IMR-90 (cell line): ENCODE results near the gene NIPBL. TPM values are rescaled to one million over a fixed set of nuclear protein-coding genes. Genes with fewer than 3 reads are reported as not detected.

Experiments used
- ATAC-seq: fragments of 200-7000 bp; cut with Tn5 transposase; 2 replicates; pipeline ENCODE4 v1.9.1; 2020; ENCODE audit warnings: low read depth, mild to moderate bottlenecking, moderate library complexity
- BruUV-seq: library from RNA; stranded (reverse); fragments of 400-500 nt; replicated peaks from 2 replicates; lab custom pipeline; 2021; lab: Mats Ljungman, UMichigan
- CTCF ChIA-PET: fragments of 300-600 bp; formaldehyde crosslinking; extraction: SDS; loops from one replicate; lab custom pipeline; 2021; ENCODE audit warnings: antibody characterized with exemption; lab: Yijun Ruan, JAX
- POLR2A ChIA-PET: fragments of 300-600 bp; sonication (Branson Sonifier 250); formaldehyde crosslinking; loops from one replicate; lab custom pipeline; 2022; ENCODE audit warnings: antibody characterized with exemption; ENCODE audit not compliant: unreplicated experiment; lab: Charles Lee
- DNase-seq: peaks from one replicate; pipeline ENCODE4 v3.0.0; 2013
- H2AFZ ChIP-seq: replicated peaks from 2 replicates; pipeline ENCODE3; 2013; ENCODE audit warnings: low read length, mild to moderate bottlenecking; ENCODE audit not compliant: poor library complexity
- H2AK5ac ChIP-seq: 2 replicates; pipeline ENCODE4 v1.6.1; 2013; ENCODE audit warnings: low read depth, low read length, inconsistent platforms
- H2AK9ac ChIP-seq: replicated peaks from 2 replicates; pipeline ENCODE3; 2013; ENCODE audit warnings: mild to moderate bottlenecking, low read depth, low read length, moderate library complexity; ENCODE audit not compliant: poor library complexity
- H2BK120ac ChIP-seq: 2 replicates; pipeline ENCODE4 v1.6.1; 2013; ENCODE audit warnings: low read depth, low read length, inconsistent platforms
- H2BK15ac ChIP-seq: 3 replicates; pipeline ENCODE4 v1.6.1; 2013; ENCODE audit warnings: low read depth, low read length, inconsistent platforms
- H2BK20ac ChIP-seq: 2 replicates; pipeline ENCODE4 v1.6.1; 2013; ENCODE audit warnings: low read depth, mild to moderate bottlenecking, inconsistent platforms, low read length, moderate library complexity
- H2BK5ac ChIP-seq: 2 replicates; pipeline ENCODE4 v1.6.1; 2013; ENCODE audit warnings: mild to moderate bottlenecking, low read depth, low read length, inconsistent platforms; ENCODE audit not compliant: poor library complexity, severe bottlenecking
- H3K14ac ChIP-seq: replicated peaks from 2 replicates; pipeline ENCODE4 v1.6.1; 2013; ENCODE audit warnings: low read depth, low read length, inconsistent platforms
- H3K18ac ChIP-seq: 2 replicates; pipeline ENCODE4 v1.6.1; 2013; ENCODE audit warnings: low read depth, low read length, control low read depth
- H3K23ac ChIP-seq: 2 replicates; pipeline ENCODE4 v1.6.1; 2013; ENCODE audit warnings: low read depth, low read length, inconsistent platforms
- H3K27ac ChIP-seq: 2 replicates; pipeline ENCODE4 v1.5.1; 2013; ENCODE audit warnings: mild to moderate bottlenecking, control low read depth, low read length; ENCODE audit not compliant: insufficient read depth
- H3K27me3 ChIP-seq: 2 replicates; pipeline ENCODE4 v1.6.1; 2013; ENCODE audit warnings: low read length; ENCODE audit not compliant: control insufficient read depth, insufficient read depth
- H3K36me3 ChIP-seq: 2 replicates; pipeline ENCODE4 v1.6.1; 2013; ENCODE audit warnings: low read length, mixed read lengths; ENCODE audit not compliant: control insufficient read depth, insufficient read depth
- H3K4ac ChIP-seq: 2 replicates; pipeline ENCODE4 v1.6.1; 2013; ENCODE audit warnings: low read depth, low read length, inconsistent platforms
- H3K4me1 ChIP-seq: 2 replicates; pipeline ENCODE4 v1.6.1; 2013; ENCODE audit warnings: low read length, mixed read lengths; ENCODE audit not compliant: control insufficient read depth, insufficient read depth
- H3K4me2 ChIP-seq: 2 replicates; pipeline ENCODE4 v1.6.1; 2013; ENCODE audit warnings: low read depth, mild to moderate bottlenecking, control low read depth, low read length, moderate library complexity
- H3K4me3 ChIP-seq: 2 replicates; pipeline ENCODE4 v1.5.1; 2013; ENCODE audit warnings: low read depth, mild to moderate bottlenecking, control low read depth, low read length, moderate library complexity; ENCODE audit not compliant: insufficient read depth
- H3K56ac ChIP-seq: 2 replicates; pipeline ENCODE4 v1.6.1; 2013; ENCODE audit warnings: low read length, inconsistent platforms; ENCODE audit not compliant: insufficient read depth; ENCODE audit errors: extremely low read depth
- H3K79me1 ChIP-seq, 2 experiments: 2 replicates each; pipeline ENCODE4 v1.6.1; 2013; ENCODE audit warnings: low read length in 2 of 2, inconsistent platforms in 1 of 2, low read depth in 1 of 2
- H3K9ac ChIP-seq: 2 replicates; pipeline ENCODE4 v1.6.1; 2013; ENCODE audit warnings: low read depth, low read length, control low read depth
- H3K9me1 ChIP-seq: 2 replicates; pipeline ENCODE4 v1.6.1; 2013; ENCODE audit warnings: low read length, inconsistent platforms; ENCODE audit not compliant: insufficient read depth
- H3K9me3 ChIP-seq: 2 replicates; pipeline ENCODE4 v1.6.1; 2013; ENCODE audit warnings: low read length; ENCODE audit not compliant: control insufficient read depth, insufficient read depth
- H4K20me1 ChIP-seq: 2 replicates; pipeline ENCODE4 v1.6.1; 2013; ENCODE audit warnings: low read length, inconsistent platforms; ENCODE audit not compliant: insufficient read depth
- H4K5ac ChIP-seq: 2 replicates; pipeline ENCODE4 v1.6.1; 2013; ENCODE audit warnings: mild to moderate bottlenecking, low read depth, low read length, control low read depth
- H4K8ac ChIP-seq, 2 experiments: 2 replicates each; pipeline ENCODE4 v1.6.1; 2013; ENCODE audit warnings: low read depth in 2 of 2, low read length in 2 of 2, control low read depth in 1 of 2, inconsistent platforms in 1 of 2
- H4K91ac ChIP-seq: 2 replicates; pipeline ENCODE4 v1.6.1; 2013; ENCODE audit warnings: low read depth, low read length, inconsistent platforms; ENCODE audit not compliant: insufficient read depth
- BHLHE40 ChIP-seq: fragments of 150-350 bp; IDR thresholded peaks from 2 replicates; pipeline ENCODE4 v1.6.1; 2016; ENCODE audit warnings: mild to moderate bottlenecking, low read depth, low read length
- CEBPB ChIP-seq: IDR thresholded peaks from 2 replicates; pipeline ENCODE4 v1.6.1; 2012; ENCODE audit warnings: low read depth, low read length, improper control_type of control experiment
- CHD1 ChIP-seq: IDR thresholded peaks from 2 replicates; pipeline ENCODE4 v1.6.1; 2012; ENCODE audit warnings: low read depth, low read length, improper control_type of control experiment
- FOS ChIP-seq: fragments of 150-350 bp; IDR thresholded peaks from 2 replicates; pipeline ENCODE4 v1.6.1; 2016; ENCODE audit warnings: low read depth, low read length
- MAFK ChIP-seq: IDR thresholded peaks from 2 replicates; pipeline ENCODE4 v1.6.1; 2012; ENCODE audit warnings: low read depth, low read length, improper control_type of control experiment
- MAZ ChIP-seq: IDR thresholded peaks from 2 replicates; pipeline ENCODE4 v1.6.1; 2012; ENCODE audit warnings: low read depth, mild to moderate bottlenecking, low read length, improper control_type of control experiment, moderate library complexity, borderline replicate concordance
- MXI1 ChIP-seq: IDR thresholded peaks from 2 replicates; pipeline ENCODE4 v1.6.1; 2012; ENCODE audit warnings: low read depth, mild to moderate bottlenecking, low read length, moderate library complexity, borderline replicate concordance
- NFE2L2 ChIP-seq: fragments of 150-350 bp; IDR thresholded peaks from 2 replicates; pipeline ENCODE4 v1.6.1; 2016; ENCODE audit warnings: low read depth, mild to moderate bottlenecking, low read length
- POLR2A ChIP-seq: IDR thresholded peaks from 2 replicates; pipeline ENCODE4 v1.6.1; 2012; ENCODE audit warnings: mild to moderate bottlenecking, low read depth, low read length
- RAD21 ChIP-seq: IDR thresholded peaks from 2 replicates; pipeline ENCODE4 v1.6.1; 2012; ENCODE audit warnings: low read length, improper control_type of control experiment
- RCOR1 ChIP-seq: IDR thresholded peaks from 2 replicates; pipeline ENCODE4 v1.6.1; 2012; ENCODE audit warnings: mild to moderate bottlenecking, low read length, improper control_type of control experiment; ENCODE audit not compliant: insufficient replicate concordance
- RFX5 ChIP-seq: IDR thresholded peaks from 2 replicates; pipeline ENCODE4 v1.8.0; 2012; ENCODE audit warnings: low read depth, mild to moderate bottlenecking, low read length, moderate library complexity
- SMC3 ChIP-seq: fragments of 150-350 bp; IDR thresholded peaks from 2 replicates; pipeline ENCODE4 v1.6.1; 2016; ENCODE audit warnings: low read depth, mild to moderate bottlenecking, antibody characterized with exemption, low read length, moderate library complexity
- WGBS, 2 experiments: methylation state at CpG; one replicate each; pipeline versions ENCODE4 v1.1.5 to v1.1.7; 2013; ENCODE audit warnings: missing lambda C conversion rate in 2 of 2; ENCODE audit not compliant: insufficient read length in 1 of 2; ENCODE audit errors: extremely low coverage in 2 of 2; 5-methylcytosine and 5-hydroxymethylcytosine counted together
- dilution Hi-C: fragments of 300-500 bp; cut with HindIII; formaldehyde crosslinking; loops from one replicate; pipeline ENCODE4 v1.14.3; 2018; ENCODE audit warnings: low sequenced_read_pairs; ENCODE audit not compliant: unreplicated experiment
- in situ Hi-C: fragments of 300-500 bp; cut with MboI; formaldehyde crosslinking; loops from 3 replicates; pipeline ENCODE4 v1.14.3; 2019; ENCODE audit warnings: low sequenced_read_pairs, inconsistent platforms, mixed read lengths
- intact Hi-C: fragments of 100-400 bp; cut with micrococcal nuclease; formaldehyde crosslinking; loops from 2 replicates; pipeline ENCODE4 v1.10.0; 2022
- polyA plus RNA-seq, 3 experiments: library from polyadenylated mRNA; depleted of rRNA; stranded (reverse); fragments of >200 nt; gene quantifications; 2 replicates each; pipeline ENCODE4 v1.2.3, GENCODE V29; 2012; ENCODE audit warnings: low replicate concordance in 1 of 3
- total RNA-seq: library from RNA; depleted of rRNA; stranded (reverse); fragments of >200 nt; gene quantifications from 2 replicates; pipeline ENCODE4 v1.2.3, GENCODE V29; 2012
- TF ChIP-seq, protein P1 (sequence below): conservative IDR thresholded peaks from 2 replicates; pipeline ENCODE4 v1.5.1; 2012; ENCODE audit warnings: mild to moderate bottlenecking, low read depth, low read length, improper control_type of control experiment
- TF ChIP-seq, protein P2 (sequence below): fragments of 150-350 bp; IDR thresholded peaks from 2 replicates; pipeline ENCODE4 v1.6.1; 2017; ENCODE audit warnings: mild to moderate bottlenecking, antibody characterized with exemption, low read length, low read depth
- TF ChIP-seq, protein P3 (sequence below): fragments of 150-350 bp; IDR thresholded peaks from 2 replicates; pipeline ENCODE4 v1.6.1; 2016; ENCODE audit warnings: low read depth, mild to moderate bottlenecking, low read length, moderate library complexity, borderline replicate concordance

NIPBL gene
- total and polyA plus RNA-seq, 2 of the 4 experiments (the other 2 are of a cell fraction) = 8.4 to 46.4 TPM

DNA sequence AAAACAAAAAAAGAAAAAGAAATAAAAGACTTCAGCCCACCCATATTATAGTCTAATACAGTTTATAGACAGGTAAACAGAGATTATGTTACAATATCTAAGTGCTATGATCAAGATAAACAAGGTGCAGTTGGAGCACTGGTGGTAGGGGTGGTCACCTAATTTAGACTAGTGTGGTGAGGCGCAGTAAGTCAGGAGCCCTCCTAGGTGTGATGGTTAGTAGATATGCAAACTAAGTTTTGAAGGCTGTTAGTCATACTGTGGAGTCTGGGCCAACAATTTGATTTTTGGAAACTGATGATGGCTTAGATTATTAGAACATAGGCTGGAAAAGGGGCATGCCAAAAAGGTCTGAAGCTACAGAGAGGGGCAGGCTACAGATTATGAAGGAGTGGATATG, 14.7 kb downstream of the NIPBL start:
- no peak overlapping the region for H2BK120ac ChIP-seq
- H3K14ac ChIP-seq = no peak overlapping the region
- H4K91ac ChIP-seq = no peak overlapping the region
- H2BK5ac ChIP-seq = no peak overlapping the region
- POLR2A ChIA-PET = no interaction called here
- H3K9me1 ChIP-seq = peaks cover under 1% of the 10 kb centered on the region
- H3K18ac ChIP-seq = no peak overlapping the region
- H3K36me3 ChIP-seq = peaks cover 1% of the 10 kb centered on the region; the same call in 1 of the 2 replicates
- no peak overlapping the region for H2AFZ ChIP-seq
- intact Hi-C loops = no loop called here
- dilution Hi-C loops = no loop called here
- H3K4ac ChIP-seq = no peak overlapping the region
- TF ChIP-seq RAD21 = no peak
- TF ChIP-seq, protein P1, sequence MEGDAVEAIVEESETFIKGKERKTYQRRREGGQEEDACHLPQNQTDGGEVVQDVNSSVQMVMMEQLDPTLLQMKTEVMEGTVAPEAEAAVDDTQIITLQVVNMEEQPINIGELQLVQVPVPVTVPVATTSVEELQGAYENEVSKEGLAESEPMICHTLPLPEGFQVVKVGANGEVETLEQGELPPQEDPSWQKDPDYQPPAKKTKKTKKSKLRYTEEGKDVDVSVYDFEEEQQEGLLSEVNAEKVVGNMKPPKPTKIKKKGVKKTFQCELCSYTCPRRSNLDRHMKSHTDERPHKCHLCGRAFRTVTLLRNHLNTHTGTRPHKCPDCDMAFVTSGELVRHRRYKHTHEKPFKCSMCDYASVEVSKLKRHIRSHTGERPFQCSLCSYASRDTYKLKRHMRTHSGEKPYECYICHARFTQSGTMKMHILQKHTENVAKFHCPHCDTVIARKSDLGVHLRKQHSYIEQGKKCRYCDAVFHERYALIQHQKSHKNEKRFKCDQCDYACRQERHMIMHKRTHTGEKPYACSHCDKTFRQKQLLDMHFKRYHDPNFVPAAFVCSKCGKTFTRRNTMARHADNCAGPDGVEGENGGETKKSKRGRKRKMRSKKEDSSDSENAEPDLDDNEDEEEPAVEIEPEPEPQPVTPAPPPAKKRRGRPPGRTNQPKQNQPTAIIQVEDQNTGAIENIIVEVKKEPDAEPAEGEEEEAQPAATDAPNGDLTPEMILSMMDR = no peak
- TF ChIP-seq POLR2A = no peak
- no peak for TF ChIP-seq CEBPB
- no peak for TF ChIP-seq RCOR1
- no peak for TF ChIP-seq RFX5
- TF ChIP-seq FOS = no peak
- TF ChIP-seq, protein P2, sequence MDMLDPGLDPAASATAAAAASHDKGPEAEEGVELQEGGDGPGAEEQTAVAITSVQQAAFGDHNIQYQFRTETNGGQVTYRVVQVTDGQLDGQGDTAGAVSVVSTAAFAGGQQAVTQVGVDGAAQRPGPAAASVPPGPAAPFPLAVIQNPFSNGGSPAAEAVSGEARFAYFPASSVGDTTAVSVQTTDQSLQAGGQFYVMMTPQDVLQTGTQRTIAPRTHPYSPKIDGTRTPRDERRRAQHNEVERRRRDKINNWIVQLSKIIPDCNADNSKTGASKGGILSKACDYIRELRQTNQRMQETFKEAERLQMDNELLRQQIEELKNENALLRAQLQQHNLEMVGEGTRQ = no peak
- TF ChIP-seq, protein P3, sequence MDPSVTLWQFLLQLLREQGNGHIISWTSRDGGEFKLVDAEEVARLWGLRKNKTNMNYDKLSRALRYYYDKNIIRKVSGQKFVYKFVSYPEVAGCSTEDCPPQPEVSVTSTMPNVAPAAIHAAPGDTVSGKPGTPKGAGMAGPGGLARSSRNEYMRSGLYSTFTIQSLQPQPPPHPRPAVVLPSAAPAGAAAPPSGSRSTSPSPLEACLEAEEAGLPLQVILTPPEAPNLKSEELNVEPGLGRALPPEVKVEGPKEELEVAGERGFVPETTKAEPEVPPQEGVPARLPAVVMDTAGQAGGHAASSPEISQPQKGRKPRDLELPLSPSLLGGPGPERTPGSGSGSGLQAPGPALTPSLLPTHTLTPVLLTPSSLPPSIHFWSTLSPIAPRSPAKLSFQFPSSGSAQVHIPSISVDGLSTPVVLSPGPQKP = no peak
- no peak for TF ChIP-seq NFE2L2
- TF ChIP-seq MXI1 = no peak
- no peak for TF ChIP-seq MAZ
- TF ChIP-seq BHLHE40 = no peak
- TF ChIP-seq MAFK = no peak
- no peak for TF ChIP-seq SMC3
- no peak for TF ChIP-seq CHD1
- H3K27ac ChIP-seq = no peak overlapping the region
- no peak overlapping the region for H4K8ac ChIP-seq
- no peaks in the 10 kb centered on the region for H3K4me1 ChIP-seq
- DNase-seq (no peak), ATAC-seq (no peak)
- H2BK15ac ChIP-seq = no peak overlapping the region
- H4K5ac ChIP-seq = no peak overlapping the region
- in situ Hi-C loops = no loop called here
- BruUV-seq = no TSS peak
- H2AK9ac ChIP-seq = no peak overlapping the region
- no peaks in the 10 kb centered on the region for H3K27me3 ChIP-seq
- H2AK5ac ChIP-seq = no peak overlapping the region
- no peak overlapping the region for H3K9ac ChIP-seq
- 100% methylated on average over 1 of the region's 1 CpG; no CpG with 5 or more reads in 1 of the 2 experiments for WGBS, 2 experiments
- no peaks in the 10 kb centered on the region for H3K9me3 ChIP-seq
- no peak overlapping the region for H3K56ac ChIP-seq
- H4K20me1 ChIP-seq = peaks cover 58% of the 10 kb centered on the region
- H3K23ac ChIP-seq = no peak overlapping the region
- peaks cover 9 to 50% of the 10 kb centered on the region in 2 experiments for H3K79me1 ChIP-seq
- no peak overlapping the region for H2BK20ac ChIP-seq
- no peak overlapping the region for H3K4me2 ChIP-seq
- no peak overlapping the region for H3K4me3 ChIP-seq
- CTCF ChIA-PET = no interaction called here
